KG1 (cell line): ENCODE data around the gene LY86.

Experiments used
- DNase-seq: peaks from one replicate; lab custom pipeline; 2025; lab: John Stamatoyannopoulos, UW

The LY86 gene

DNA sequence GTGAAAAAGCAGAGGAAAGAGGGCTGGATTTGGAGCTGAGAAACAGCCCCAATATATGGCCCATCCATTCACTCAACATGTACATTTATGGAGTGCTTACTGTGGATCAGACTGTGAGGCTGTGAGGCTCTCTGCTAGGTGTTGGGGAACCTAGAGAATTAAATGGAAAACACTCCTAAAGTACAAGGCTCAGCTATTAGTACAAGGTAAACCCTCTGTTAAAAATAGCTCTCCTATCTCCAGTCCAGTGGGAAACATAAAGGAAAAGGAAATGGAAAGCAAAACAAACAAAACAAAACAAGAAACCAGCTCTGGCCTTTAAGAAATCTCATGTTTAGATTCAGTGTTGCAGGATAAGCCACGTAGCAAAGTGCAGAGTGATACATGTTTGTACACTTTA lies 35.0 kb downstream of the LY86 start:
- DNase-seq: no peak

GRCh38 chr6:6624269-6624990 lies 35.9 kb downstream of the LY86 start:
- DNase-seq: no peak

DNA sequence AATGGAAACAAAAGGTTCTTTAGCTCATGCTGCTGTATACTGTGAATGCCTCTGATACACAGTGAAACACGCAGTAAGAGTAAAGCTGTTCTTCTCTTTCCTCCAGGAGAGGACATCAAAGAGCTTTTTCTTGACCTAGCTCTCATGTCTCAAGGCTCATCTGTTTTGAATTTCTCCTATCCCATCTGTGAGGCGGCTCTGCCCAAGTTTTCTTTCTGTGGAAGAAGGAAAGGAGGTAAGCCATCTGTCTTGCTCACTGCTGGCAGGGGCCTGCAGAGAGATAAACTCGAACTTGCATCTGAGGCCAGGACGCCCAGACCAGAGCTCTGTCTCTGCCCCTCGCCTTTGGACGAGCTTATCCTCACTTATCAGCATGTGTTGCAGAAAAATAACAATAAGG lies 37.7 kb downstream of the LY86 start:
- DNase-seq: no peak

DNA sequence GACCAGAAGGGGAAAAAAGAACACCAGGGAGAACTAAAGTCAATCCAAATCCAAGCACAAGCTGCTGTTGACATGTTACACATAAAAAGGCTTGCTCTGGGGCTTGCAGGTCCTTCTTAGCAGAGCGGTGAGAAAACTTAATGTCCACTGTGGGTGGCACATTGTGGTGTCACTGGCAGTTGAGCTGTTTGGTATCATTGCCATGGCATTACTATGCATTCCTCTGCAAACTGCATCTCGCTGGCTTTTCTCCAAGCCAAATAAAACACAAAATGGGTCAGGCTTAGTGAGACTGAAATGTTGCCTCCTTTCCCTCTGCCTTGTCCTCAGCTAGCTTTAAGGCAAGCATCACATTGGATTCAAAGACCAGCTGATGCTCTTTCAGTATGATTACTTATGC lies 40.9 kb downstream of the LY86 start:
- no peak for DNase-seq

GRCh38 chr6:6631053-6631452 lies 42.5 kb downstream of the LY86 start:
- DNase-seq: no peak

GRCh38 chr6:6631534-6632276 lies 43.2 kb downstream of the LY86 start:
- no peak for DNase-seq

DNA sequence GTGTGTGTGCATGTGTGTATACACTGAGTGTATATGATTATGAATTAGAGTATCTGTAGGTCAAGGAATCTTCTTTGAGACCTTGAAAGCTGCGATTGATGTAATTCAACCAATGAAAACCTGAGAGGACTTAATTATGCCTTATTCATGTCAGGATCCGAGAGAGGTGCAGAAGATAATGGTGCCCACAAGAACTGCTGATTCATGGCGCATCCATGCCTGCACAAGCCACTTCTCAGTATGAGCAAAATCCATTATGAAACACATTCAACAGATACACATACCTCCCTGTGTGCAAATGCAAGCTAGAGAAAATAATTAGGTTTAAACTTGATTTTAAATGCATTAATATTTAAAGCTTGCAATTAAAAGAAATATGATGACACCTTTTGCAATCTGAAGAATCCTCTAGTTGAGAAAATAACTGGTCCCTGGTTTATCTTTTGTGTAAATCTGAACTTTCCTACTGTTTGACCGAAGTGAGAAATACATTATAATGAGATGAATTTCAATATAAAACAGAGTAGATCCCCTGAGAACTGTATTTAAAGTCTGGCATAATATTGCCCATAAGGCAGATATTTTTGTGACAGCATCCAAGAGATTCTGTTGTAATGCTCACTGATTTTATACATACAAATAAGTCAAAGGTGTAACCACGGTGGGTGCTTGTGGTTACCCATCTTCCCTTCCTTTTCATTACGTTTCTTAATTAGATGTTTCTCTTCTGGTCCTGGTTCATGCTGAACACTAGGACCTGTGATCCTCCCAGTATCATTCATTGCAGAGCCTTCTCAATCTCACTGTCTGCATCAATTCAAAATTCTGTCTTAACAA lies 45.6 kb downstream of the LY86 start:
- no peak for DNase-seq

DNA sequence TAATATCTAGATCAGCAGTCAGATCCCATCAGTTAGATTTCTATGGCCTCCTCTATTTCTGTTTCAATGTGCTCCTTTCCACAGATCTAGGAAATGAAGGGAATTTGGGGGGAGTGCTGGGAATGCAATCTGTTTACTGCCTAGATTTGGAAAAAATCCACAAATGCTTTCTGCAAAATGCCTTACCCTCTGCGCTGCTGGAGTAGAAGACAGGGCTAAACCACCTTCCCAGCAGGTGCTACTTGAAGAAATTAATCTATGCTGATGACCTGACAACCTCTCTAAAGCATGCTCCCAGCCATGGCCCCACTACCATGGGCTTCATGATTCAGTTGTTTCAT lies 46.2 kb downstream of the LY86 start:
- no peak for DNase-seq

- DNase-seq: no peak
Measured at GRCh38 chr6:6635291-6635690, 46.8 kb downstream of the LY86 start.

DNA sequence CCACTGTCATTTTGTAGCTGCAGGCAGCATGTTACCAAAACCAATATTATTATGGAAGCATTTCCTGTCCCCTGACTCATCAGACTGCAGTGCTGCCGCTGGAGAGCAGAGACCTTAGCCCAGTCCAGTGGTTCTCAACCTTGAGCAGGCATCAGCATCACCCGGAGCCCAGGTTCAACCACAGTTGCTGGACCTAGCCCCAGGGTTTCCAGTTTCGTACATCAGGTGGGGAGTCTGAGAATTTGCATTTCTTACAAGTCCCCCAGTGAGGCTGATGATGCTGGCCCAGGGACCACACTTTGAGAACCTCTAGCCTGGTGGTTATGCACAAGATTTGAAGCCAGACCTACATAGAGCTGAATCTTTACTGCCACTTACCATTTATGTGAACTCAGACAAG lies 47.3 kb downstream of the LY86 start:
- no peak for DNase-seq

DNA sequence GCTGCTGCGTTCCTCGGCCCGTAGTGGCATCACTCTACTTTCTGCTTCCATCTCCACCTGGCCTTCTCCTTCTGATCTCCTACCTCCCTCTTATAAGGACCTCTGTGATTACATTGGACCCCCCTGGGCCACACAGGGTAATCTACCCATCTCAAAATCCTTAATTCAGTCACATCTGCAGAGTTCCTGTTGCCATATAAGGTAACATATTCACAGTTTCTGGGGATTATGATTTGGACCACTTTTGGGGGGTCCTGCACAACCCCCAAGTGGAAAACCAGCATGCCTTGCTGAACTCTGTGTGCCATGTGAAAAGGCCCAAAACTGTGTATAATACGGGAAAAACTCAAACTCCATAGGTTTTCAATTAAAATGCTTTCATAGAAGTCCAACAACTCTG lies 51.1 kb downstream of the LY86 start:
- DNase-seq: no peak

- no peak for DNase-seq
Measured at GRCh38 chr6:6640926-6641325, 52.4 kb downstream of the LY86 start.

DNA sequence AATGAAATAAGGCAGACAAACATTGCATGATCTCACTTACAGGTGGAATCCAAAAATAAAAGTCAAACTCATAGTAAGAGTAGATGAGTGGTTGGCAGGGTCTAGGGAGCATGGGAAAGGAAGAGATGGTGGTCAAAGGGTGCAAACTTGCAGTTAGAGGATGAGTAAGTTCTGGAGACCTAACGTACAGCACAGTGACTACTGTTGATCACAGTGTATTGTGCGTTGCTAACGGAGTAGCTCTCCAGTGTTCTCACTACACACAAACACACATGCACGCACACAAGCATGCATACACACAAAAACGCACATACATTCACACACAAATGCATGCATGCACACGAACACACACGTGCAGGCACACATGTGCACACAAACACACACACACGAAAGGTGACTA lies 54.9 kb downstream of the LY86 start:
- no peak for DNase-seq

DNA sequence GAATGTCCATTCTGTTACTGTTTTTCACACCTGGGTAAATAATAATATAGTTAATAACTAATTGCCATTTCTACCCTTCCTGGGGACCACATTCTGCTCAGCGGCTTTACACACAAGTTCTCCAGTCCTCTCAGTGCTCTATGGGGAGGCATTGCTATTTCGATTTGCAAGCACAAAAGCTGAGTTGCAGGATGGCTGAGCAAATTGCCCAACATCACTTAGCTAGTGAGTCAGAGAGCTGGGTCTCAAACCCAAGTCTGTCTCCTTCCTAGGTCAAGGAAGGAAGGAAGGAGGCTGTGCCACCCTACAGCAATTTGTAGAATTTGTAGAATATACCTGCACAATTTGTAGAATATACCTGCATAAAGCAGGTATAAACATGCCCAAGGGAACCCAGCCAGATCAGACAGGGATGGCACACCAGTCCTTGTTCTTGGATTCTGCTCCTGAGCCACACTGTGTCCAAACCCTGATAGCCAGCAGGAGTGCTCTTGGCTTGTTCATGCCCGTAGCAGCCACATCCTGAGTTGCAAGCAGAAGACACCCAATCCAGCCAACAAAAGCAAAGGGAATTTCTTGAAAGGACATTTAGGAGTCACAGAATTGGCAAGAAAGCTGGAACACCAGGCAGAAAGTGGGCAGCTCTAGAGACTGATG lies 56.9 kb downstream of the LY86 start:
- no peak for DNase-seq

GRCh38 chr6:6646384-6646783 lies 57.9 kb downstream of the LY86 start:
- DNase-seq: no peak

DNA sequence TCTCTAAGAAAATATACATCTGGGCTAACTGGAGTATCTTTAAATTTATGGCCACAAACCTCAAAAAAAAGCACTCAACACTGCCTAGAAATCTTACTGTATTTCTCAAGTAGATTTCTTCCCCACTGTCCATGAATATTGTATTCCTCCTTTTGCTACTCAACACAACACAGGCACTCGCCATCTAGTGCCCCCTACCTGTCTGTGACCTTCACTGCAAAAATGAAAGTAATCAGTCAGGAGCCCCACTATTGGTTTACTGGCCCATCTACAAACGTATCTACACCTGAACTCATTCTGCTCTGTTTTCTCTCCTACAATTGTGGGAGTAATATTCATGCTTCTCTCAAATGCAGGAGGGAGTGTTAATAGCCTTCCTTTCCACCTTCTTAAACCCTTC lies 58.3 kb downstream of the LY86 start:
- no peak for DNase-seq

DNA sequence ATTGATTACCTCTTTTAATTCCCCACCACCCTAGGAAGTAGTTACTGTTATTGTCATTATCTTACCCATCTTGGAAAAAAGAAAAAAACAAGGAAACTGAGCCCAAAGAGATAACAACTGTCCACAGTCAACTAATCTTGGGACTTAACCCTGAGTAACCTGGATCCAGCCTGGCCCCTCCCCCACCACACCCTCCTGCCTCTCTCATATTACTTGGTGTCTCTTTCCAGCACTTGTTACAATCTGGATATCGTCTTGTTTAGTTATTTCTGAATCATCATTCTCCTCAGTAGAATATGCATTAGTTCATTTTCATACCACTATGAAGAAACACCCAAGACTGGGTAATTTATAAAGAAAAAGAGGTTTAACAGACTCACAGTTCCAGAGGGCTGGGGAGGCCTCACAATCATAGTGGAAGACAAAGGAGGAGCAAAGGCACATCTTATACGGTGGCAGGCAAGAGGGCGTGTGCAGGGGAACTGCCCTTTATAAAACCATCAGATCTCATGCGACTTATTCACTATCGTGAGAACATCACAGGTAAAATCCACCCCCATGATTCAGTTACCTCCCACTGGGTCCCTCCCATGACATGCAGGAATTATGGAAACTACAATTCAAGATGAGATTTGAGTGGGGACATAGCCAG lies 60.3 kb downstream of the LY86 start:
- no peak for DNase-seq

- DNase-seq: no peak
Measured at GRCh38 chr6:6649824-6650349, 61.4 kb downstream of the LY86 start.

DNA sequence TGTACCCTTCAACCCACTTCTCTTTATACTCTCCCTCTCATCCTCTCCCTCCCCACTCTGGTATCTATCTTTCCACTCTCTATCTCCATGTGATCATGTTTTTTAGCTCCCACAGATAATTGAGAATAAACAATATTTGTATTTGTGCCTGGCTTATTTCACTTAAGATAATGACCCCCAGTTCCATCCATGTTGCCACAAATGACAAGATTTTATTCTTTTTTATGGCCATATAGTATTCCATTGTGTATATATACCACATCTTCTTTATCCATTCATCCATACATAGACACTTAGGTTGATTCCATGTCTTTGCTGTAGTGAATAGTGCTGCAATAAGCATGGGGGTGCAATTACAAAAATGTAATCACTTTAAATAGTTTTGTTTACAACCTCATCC lies 62.3 kb downstream of the LY86 start:
- DNase-seq: no peak

DNA sequence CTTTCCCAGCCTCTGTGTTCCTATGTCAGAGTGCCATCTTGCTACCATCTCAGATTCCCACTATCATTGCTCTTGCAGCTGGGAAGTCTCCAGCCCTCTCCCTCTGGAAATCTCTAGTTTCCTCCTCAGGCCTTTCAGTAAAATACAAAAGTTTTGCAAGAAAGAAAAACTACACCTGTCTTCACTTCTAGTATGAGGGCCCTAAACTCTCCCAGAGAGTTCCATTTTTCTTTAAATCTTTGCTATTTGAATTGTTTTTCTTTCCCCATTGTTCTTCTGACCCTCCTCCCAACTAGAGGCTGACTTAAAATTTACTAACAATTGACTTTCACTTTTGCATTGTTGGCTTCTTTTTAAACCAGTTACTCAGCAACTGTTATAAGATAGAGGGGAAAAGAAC lies 62.8 kb downstream of the LY86 start:
- no peak for DNase-seq

GRCh38 chr6:6652932-6653331 lies 64.4 kb downstream of the LY86 start:
- no peak for DNase-seq
